Ovary (tissue), 3 donors: ENCODE results near the gene SOX18.

ENCODE experiments used
- CTCF ChIP-seq, 3 donors: fragments of 450-650 bp in 2 of 3; fragments of 200-600 bp in 1 of 3; IDR thresholded peaks; one replicate each; pipeline versions ENCODE4 v1.5.1 to v1.8.0; 2016 to 2022; ENCODE audit warnings: antibody characterized with exemption in 3 of 3, mild to moderate bottlenecking in 1 of 3
- POLR2A ChIP-seq: fragments of 450-650 bp; IDR thresholded peaks from one replicate; pipeline ENCODE4 v1.6.1; 2017; ENCODE audit warnings: antibody characterized with exemption, mild to moderate bottlenecking, moderate library complexity
- donor health status: DM: no; HTN: no; CAD: no.

GRCh38 chr20:64037199-64037497 lies 12.3 kb downstream of the SOX18 start:
- TF ChIP-seq CTCF (IDR thresholded peaks at IDR 0.05) (no peak), POLR2A (no peak)
